Endothelial cell of umbilical vein (primary cell): ENCODE measurements around the gene FBXO27. TPM values are rescaled to one million over a fixed set of nuclear protein-coding genes. Genes with fewer than 3 reads are reported as not detected.

ENCODE experiments used
- BruUV-seq: library from RNA; stranded (reverse); fragments of 400-500 nt; replicated peaks from 2 replicates; lab custom pipeline; 2021; lab: Mats Ljungman, UMichigan
- CTCF ChIA-PET: fragments of 300-600, 350-600 bp; sonication (Branson Sonifier 250); formaldehyde crosslinking; loops from one replicate; lab custom pipeline; 2021; ENCODE audit warnings: antibody characterized with exemption, inconsistent platforms; lab: Charles Lee
- POLR2A ChIA-PET: fragments of 300-600, 350-600 bp; sonication (Branson Sonifier 250); formaldehyde crosslinking; loops from one replicate; lab custom pipeline; 2021; ENCODE audit warnings: antibody characterized with exemption, inconsistent platforms; lab: Charles Lee
- DNase-seq: peaks from one replicate; pipeline ENCODE4 v3.0.0-alpha.2; 2011; ENCODE audit warnings: low read depth, low spot score
- FAIRE-seq: peaks from 2 replicates; lab custom pipeline; 2011; peaks lifted over from hg19 to GRCh38; lab: Jason Lieb, UNC
- H2AFZ ChIP-seq: 2 replicates; pipeline ENCODE4 v1.6.0; 2012; ENCODE audit warnings: low read depth, low read length, control low read depth, inconsistent platforms
- H3K27ac ChIP-seq: 2 replicates; pipeline ENCODE4 v1.5.1; 2011; ENCODE audit warnings: low read depth, mild to moderate bottlenecking, control low read depth, low read length, moderate library complexity; ENCODE audit not compliant: insufficient read depth
- H3K27me3 ChIP-seq, 2 experiments: 2 replicates each; pipeline versions ENCODE4 v1.6.0 to v1.6.1; 2011; ENCODE audit warnings: low read length in 2 of 2, mixed read lengths in 1 of 2; ENCODE audit not compliant: control insufficient read depth in 2 of 2, insufficient read depth in 2 of 2
- H3K36me3 ChIP-seq, 2 experiments: 2 replicates in 1 of 2; 3 replicates in 1 of 2; pipeline ENCODE4 v1.5.1; 2011; ENCODE audit warnings: low read length in 2 of 2, mild to moderate bottlenecking in 1 of 2, moderate library complexity in 1 of 2; ENCODE audit not compliant: control insufficient read depth in 2 of 2, insufficient read depth in 2 of 2; ENCODE audit errors: extremely low read depth in 1 of 2
- H3K4me1 ChIP-seq: 3 replicates; pipeline ENCODE4 v1.5.1; 2011; ENCODE audit warnings: mild to moderate bottlenecking, low read length; ENCODE audit not compliant: control insufficient read depth, insufficient read depth; ENCODE audit errors: extremely low read depth
- H3K4me2 ChIP-seq: 2 replicates; pipeline ENCODE4 v1.6.1; 2011; ENCODE audit warnings: low read length, control low read depth, mixed read lengths; ENCODE audit not compliant: insufficient read depth
- H3K4me3 ChIP-seq, 3 experiments: fragments of 200-600 bp in 1 of 3; sonication (generic), shearing (Covaris generic) in 1 of 3; replicated peaks in 1 of 3; 2 replicates each; pipeline ENCODE4 v1.5.1; 2011 to 2016; ENCODE audit warnings: control low read depth in 3 of 3, low read length in 3 of 3, mild to moderate bottlenecking in 2 of 3, inconsistent platforms in 1 of 3, low read depth in 1 of 3, moderate library complexity in 1 of 3; ENCODE audit not compliant: insufficient read depth in 1 of 3
- H3K79me2 ChIP-seq: 2 replicates; pipeline ENCODE4 v1.6.0; 2012; ENCODE audit warnings: low read length, inconsistent platforms; ENCODE audit not compliant: control insufficient read depth, insufficient read depth
- H3K9ac ChIP-seq: replicated peaks from 2 replicates; pipeline ENCODE3; 2011; ENCODE audit warnings: low read length, control low read depth; ENCODE audit not compliant: insufficient read depth; ENCODE audit errors: extremely low read depth
- H3K9me1 ChIP-seq: replicated peaks from 3 replicates; pipeline ENCODE4 v1.6.0; 2011; ENCODE audit warnings: mild to moderate bottlenecking, low read length; ENCODE audit not compliant: control insufficient read depth, insufficient read depth; ENCODE audit errors: extremely low read depth
- H3K9me3 ChIP-seq: replicated peaks from 2 replicates; pipeline ENCODE4 v1.5.1; 2012; ENCODE audit warnings: low read length, inconsistent platforms; ENCODE audit not compliant: control insufficient read depth, insufficient read depth
- H4K20me1 ChIP-seq: replicated peaks from 2 replicates; pipeline ENCODE3; 2011; ENCODE audit warnings: mild to moderate bottlenecking, low read length; ENCODE audit not compliant: control insufficient read depth, insufficient read depth; ENCODE audit errors: extremely low read depth
- CTCF ChIP-seq, 2 donors: IDR thresholded peaks; 1 replicate in 1 of 2; 2 replicates in 1 of 2; pipeline ENCODE4 v1.5.1; 2011; ENCODE audit warnings: low read length in 2 of 2, mild to moderate bottlenecking in 2 of 2, moderate library complexity in 2 of 2, control low read depth in 1 of 2, inconsistent platforms in 1 of 2, low read depth in 1 of 2; ENCODE audit not compliant: insufficient read depth in 1 of 2; ENCODE audit errors: extremely low read depth in 1 of 2
- EZH2 ChIP-seq: IDR thresholded peaks from 2 replicates; pipeline ENCODE4 v1.6.1; 2012; ENCODE audit warnings: borderline replicate concordance, low read depth, mild to moderate bottlenecking, moderate library complexity, low read length, inconsistent platforms; ENCODE audit not compliant: severe bottlenecking
- FOS ChIP-seq: IDR thresholded peaks from 2 replicates; pipeline ENCODE4 v1.6.1; 2011; ENCODE audit warnings: mild to moderate bottlenecking, low read length, moderate library complexity, borderline replicate concordance; ENCODE audit not compliant: insufficient read depth
- GATA2 ChIP-seq: IDR thresholded peaks from 2 replicates; pipeline ENCODE4 v1.7.0; 2011; ENCODE audit warnings: low read depth, mild to moderate bottlenecking, moderate library complexity, mixed read lengths, low read length; ENCODE audit not compliant: insufficient read length, insufficient read depth
- JUN ChIP-seq: IDR thresholded peaks from 2 replicates; pipeline ENCODE4 v1.6.1; 2011; ENCODE audit warnings: borderline replicate concordance, low read depth; ENCODE audit not compliant: insufficient read length, insufficient read depth
- MAX ChIP-seq: IDR thresholded peaks from 2 replicates; pipeline ENCODE4 v1.6.1; 2011; ENCODE audit not compliant: insufficient read depth, insufficient read length
- MYC ChIP-seq: IDR thresholded peaks from one replicate; pipeline ENCODE4 v1.6.1; 2011; ENCODE audit warnings: mild to moderate bottlenecking, low read depth, low read length
- POLR2A ChIP-seq: IDR thresholded peaks from 2 replicates; pipeline ENCODE4 v1.6.1; 2012; ENCODE audit warnings: low read depth, mild to moderate bottlenecking, control low read depth, low read length
- POLR2AphosphoS5 ChIP-seq: IDR thresholded peaks from 2 replicates; pipeline ENCODE4 v1.6.1; 2012; ENCODE audit warnings: low read depth, mild to moderate bottlenecking, control low read depth, low read length, moderate library complexity; ENCODE audit not compliant: insufficient read depth
- dilution Hi-C: fragments of 300-500 bp; cut with MboI; formaldehyde crosslinking; loops from one replicate; pipeline ENCODE4 v1.15.0; 2019; ENCODE audit warnings: low sequenced_read_pairs; ENCODE audit not compliant: extremely low pct_ligation_motif_present
- intact Hi-C: fragments of 100-400 bp; cut with micrococcal nuclease; formaldehyde crosslinking; loops from one replicate; pipeline ENCODE4 v1.10.0; 2022
- polyA plus RNA-seq, 4 experiments: library from polyadenylated mRNA; depleted of rRNA in 3 of 4; stranded (reverse) in 3 of 4; unstranded in 1 of 4; fragments of >200 nt; gene quantifications; 2 replicates each; pipeline versions ENCODE4 v1.2.1 to v1.2.3, GENCODE V29; 2011 to 2012; ENCODE audit warnings: missing spikeins in 1 of 4
- total RNA-seq: library from RNA; stranded (reverse); gene quantifications from 2 replicates; pipeline ENCODE4 v1.2.3, GENCODE V29; 2021

FBXO27 gene
- total and polyA plus RNA-seq, 2 donors (not counting 3 experiments of a cell fraction or from before 2014, with no cell fraction given), result 3.5 to 4.2 TPM

- no peak for TF ChIP-seq MAX
- no peak for TF ChIP-seq EZH2
- TF ChIP-seq GATA2, result no peak
- TF ChIP-seq CTCF (IDR thresholded peaks at IDR 0.05; ENCODE audit: extremely low read depth in 1 of 2, insufficient read depth in 1 of 2, low read depth in 1 of 2, low read length in 2 of 2), result no peak
- no peak for TF ChIP-seq JUN
- TF ChIP-seq POLR2A, result no peak
- no peak for TF ChIP-seq FOS
- no peak for TF ChIP-seq MYC
- TF ChIP-seq POLR2AphosphoS5, result no peak
- Histone ChIP-seq H3K9me1 (no peaks in the 10 kb centered on the region), H3K27ac (no peak overlapping the region), H3K4me1 (no peaks in the 10 kb centered on the region), H3K79me2 (no peaks in the 10 kb centered on the region), H3K27me3 (no peaks in the 10 kb centered on the region), H3K9me3 (no peaks in the 10 kb centered on the region), H3K9ac (no peak overlapping the region), H3K4me2 (no peak overlapping the region), H3K36me3 (no peaks in the 10 kb centered on the region), H3K4me3 (no peak overlapping the region), H2AFZ (no peak overlapping the region), H4K20me1 (no peaks in the 10 kb centered on the region)
- intact Hi-C loops (no loop called here), dilution Hi-C loops (no loop called here)
- DNase-seq (no peak), FAIRE-seq (no peak)
- ChIA-PET POLR2A (no interaction called here), CTCF (interaction anchor here (0.6 kb wide), 1 partner anchor 45 kb away, joined by 4 read pairs; no protein-coding TSS in a partner anchor)
- BruUV-seq, result no TSS peak
These were observed 25.3 kb downstream of the FBXO27 start for GRCh38 chr19:39007096-39007495.
